HG02973 (cell line): ENCODE results near the gene CCDC33.
A peak's percentile ranks its signal among the peaks of the same experiment; 100 is the strongest.
"Not testable (repeated sequence)": the region's sequence is repeated elsewhere in the genome, so short reads cannot be mapped to it uniquely, and the experiment has no call there.

Source experiments
- ATAC-seq: cut with Tn5 transposase; IDR thresholded peaks from one replicate; pipeline ENCODE4 v1.9.1; 2021; ENCODE audit warnings: moderate library complexity; ENCODE audit not compliant: unreplicated experiment

CCDC33 gene

GRCh38 chr15:74356050-74356449 lies 119.9 kb downstream of the CCDC33 start:
- not testable (repeated sequence) for ATAC-seq

- not testable (repeated sequence) for ATAC-seq
Observed at GRCh38 chr15:74357514-74357913, 121.4 kb downstream of the CCDC33 start.

DNA sequence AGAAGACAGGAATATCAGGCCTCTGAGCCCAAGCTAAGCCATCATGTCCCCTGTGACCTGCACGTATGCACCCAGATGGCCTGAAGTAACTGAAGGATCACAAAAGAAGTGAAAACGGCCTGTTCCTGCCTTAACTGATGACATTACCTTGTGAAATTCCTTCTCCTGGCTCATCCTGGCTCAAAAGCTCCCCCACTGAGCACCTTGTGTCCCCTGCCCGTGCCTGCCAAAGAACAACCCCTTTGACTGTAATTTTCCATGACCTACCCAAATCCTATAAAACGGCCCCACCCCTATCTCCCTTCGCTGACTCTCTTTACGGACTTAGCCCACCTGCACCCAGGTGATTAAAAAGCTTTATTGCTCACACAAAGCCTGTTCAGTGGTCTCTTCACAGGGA lies 123.2 kb downstream of the CCDC33 start:
- ATAC-seq = not testable (repeated sequence)

- not testable (repeated sequence) for ATAC-seq
Observed at GRCh38 chr15:74360855-74361254, 124.7 kb downstream of the CCDC33 start.

DNA sequence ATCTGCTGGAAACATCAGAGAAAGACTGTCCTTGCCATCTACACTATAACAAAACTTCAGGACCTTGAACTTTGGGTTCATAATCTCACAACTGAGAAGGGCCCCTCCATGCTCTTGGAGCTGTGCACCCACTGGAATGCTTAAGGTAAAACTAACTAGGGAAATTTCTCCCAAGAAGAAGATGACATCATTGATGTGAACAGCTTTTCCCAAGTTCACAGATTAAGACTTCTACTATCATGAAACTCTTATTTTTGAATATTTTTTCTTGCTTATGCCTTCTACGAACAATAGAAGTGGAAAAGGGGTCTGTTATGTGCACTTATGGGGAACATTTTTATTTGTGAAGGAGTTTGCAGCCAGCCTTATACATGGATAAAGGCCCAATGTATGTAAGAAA lies 126.4 kb downstream of the CCDC33 start:
- ATAC-seq = no peak

DNA sequence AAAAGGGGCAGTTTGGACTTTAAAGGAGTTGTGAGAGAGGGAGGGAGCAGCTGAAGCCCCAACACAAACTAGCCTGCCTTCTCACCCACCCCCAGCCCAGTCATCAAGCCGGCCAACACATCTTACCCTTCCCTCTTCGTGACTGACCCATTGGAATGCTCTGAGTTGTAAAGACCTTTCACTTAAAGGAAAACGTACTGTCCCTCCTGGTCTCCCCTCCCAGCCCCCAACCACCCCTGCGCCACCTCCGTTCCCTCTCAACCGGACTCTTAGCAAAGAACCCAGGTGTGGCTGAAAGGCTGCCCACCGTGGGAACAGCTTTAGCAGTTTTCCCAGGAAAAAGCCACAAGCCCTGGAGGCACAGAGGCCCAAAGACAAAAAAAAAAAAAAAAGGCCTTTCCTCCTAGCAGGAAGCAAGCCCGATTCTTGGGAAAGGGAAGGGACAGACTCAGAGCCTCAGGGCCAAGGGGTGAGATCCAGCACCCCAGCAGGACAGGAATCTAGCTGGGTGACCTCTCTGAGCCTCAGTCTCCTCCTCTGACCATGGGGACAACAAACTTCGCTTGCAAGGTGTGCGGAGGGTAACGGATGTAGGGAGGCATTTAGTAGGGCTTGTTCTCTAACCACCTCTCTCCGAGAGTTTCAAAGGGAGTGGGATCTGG lies 128.9 kb downstream of the CCDC33 start:
- no peak for ATAC-seq

DNA sequence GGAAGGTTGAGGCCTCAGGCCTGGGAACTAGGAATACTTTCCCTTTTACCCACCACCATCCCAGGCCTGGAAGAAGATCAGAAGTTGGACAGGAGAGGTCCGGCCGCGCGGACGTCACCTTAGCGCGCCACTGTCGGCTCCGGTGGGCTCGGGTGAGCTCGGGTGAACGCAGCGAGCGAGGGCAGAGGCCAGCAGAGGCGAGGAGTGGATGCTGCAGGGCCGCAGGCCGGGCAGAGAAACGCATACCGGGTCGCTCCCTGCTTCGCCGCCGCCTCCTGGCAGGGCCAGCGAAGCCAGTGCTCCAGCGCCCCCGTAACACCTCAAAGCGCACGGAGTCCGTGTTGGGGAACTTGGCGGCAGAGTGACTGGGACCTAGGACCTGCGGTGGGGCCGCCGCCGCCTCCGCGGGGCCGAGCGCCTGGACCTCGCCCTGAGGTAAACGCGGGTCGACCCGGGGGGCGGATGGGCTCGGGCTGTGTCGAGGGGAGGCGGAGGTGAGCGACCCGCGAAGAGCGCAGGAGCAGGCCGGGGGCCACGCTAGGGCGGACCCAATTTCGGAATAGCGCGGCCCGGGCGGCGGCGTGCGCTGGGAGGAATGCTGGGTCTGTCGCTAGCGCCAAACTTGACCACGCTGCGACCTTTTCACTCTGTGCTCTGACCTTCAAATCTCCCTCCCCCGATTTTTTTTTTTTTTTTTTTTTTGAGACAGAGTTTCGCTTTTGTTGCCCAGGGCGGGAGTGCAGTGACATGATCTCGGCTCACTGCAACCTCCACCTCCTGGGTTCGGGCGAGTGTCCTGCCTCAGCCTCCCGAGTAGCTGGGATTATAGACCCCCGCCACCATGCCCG lies 129.7 kb downstream of the CCDC33 start:
- ATAC-seq = no peak

DNA sequence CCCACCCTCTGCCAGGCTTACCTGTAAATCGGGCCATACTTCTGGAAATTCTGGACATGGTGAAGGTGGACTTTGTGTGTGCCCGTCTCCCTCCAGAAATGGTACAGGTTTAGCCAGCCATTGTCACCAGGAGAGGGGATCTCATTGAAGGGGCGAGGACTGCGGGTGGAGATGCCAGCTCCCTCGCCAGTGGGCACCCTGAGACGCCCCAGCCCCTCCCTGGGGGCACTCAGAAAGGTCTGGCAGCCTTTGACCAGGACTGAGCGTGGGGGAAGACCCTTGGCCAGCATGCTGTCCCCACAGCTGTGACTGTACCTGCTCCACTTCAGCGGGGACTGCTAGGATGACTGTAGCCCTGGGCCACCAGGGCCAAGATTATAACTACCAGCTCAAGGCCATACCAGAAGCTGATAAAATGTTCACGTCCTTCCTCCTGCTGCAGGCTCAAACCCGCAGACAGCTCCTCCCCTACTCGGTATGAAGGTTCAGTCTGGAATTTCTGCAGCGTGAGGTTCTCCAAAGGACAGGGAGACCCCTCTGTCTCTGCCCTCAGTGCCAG lies 131.2 kb downstream of the CCDC33 start, which contains the start of gene CYP11A1:
Gene CYP11A1, minus strand, starts transcription at position 351 of the 559 bp plus-strand sequence. Its CDS starts 61 bp downstream, at position 290.
- no peak for ATAC-seq

DNA sequence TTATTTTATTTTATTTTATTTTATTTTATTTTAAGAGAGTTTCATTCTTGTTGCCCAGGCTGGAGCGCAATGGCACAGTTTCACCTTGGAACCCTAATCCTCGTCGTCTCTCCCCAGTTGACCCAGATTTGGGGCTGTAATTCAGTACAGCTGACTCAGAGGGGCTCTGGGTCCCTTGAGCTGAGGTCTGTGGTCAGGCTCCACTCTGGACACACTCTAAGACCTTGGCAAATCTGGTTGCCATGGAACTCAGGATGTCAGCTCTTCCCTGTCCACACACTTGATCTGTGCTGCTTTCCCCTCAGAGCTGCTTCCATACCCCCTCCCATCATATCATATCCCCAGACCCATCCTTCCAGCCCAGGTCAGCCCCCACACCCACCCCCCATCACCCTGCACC lies 132.0 kb downstream of the CCDC33 start:
- ATAC-seq = no peak

DNA sequence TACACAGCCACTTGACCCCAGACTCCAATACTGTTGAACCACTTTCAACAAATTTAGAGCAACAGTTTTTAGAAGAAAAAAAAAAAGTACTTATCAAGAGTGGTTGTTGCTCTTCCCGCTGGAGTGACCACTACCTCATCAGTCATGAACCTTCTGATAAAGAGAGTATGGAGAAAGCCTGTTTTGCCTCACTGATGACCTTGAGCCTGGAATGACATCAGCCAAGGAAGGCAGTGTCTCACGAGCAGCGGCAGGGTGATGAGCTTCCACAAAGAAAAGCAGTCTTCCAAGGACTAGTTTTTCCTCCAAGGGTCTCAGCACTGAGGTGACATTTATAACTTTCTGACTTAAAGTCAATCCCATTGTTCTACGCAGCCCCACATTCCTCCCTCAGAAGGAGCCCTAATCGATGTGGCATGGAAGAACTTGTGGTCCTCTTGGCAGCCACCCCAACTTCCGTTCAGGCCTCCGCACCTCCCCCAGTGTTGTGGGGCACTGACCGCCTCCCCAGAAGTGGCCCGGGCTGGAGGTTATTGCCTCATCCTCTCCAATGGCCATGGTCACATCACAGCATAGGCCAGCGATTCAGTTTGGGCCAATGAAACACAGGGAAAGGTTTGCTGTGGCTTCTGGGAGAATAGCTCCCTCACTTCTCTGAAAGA lies 133.1 kb downstream of the CCDC33 start:
- no peak for ATAC-seq

DNA sequence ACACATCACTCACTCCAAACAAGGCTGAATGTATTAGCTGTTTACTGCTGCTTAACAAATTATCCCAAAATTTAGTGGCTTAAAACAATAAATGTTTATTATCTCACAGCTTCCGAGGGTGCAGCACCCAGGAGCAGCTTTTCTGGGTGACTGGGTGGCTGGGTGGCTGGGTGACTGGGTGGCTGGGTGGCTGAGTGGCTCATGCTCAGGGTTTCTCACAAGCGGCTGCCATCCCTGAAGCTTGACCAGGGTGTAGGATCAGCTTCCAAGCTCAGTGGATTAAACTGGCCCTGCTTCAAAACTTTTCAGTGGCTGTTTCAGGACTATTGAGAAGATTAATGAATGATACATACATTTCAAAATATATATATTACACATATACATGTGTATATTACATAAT lies 133.6 kb downstream of the CCDC33 start:
- no peak for ATAC-seq

DNA sequence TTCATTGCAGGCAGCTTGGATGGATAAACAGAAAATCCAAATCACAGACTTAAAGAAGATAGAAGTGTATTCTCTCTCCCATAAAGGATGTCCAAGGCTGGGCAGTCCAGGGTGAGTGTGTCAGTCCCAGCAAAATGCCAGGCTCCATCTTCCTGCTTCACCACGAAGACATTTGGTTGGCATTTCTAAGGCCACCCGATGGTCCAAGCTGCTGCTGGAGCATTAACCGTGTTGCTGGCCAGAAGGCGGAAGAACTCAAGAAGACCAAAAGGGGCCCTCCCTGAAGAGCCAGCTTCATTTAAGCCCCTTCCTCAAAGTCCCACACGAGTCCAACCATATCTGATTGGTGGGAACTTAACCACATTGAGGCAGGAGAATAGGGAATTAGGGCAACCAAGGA lies 134.3 kb downstream of the CCDC33 start:
- no peak for ATAC-seq

GRCh38 chr15:74373056-74373650 lies 137.0 kb downstream of the CCDC33 start:
- no peak for ATAC-seq

DNA sequence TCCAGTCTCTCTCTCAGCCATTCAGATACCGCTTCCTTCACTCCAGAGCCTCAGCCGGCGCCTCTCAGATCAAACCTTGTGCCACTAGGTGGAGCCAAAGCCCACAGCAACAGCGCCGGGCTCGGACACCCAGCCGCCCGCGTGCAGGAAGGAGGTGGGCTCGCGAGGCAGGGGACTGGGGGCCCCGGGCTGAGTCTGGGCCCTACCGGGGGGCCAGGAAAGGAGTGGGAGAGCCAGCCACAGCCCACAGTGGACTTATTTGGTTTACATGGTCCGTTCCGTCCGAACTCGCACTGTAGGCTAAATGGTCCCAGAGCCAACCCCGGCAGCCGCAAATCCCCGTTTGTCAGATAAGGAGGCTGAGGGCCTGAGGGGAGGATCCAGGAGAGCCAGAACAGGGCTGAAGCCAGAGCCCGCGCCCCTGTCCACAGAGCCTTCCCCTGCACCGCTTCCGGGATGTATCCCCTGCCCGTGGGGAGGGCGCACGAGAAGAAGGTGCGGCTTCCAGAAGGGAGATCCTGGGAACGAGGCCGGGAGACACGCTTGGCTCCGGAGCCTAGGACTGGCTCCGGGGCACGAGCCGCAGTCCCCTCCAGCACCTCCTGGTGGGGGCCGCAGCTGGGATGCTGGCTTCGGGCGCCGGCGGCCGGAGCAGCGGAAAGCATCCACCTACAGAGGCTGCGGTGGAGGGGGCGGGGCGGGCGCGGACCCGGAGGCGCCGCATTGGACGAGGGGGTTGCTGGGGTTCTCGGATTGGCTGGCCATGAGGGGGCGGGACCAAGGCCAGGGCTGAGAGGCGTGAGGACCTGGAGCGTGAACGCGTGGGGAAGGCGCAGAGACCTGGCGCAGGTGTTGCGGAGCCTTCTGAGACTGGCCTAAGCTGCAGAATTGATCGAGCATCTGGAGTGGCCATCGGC lies 137.9 kb downstream of the CCDC33 start:
- peak; percentile 62 for ATAC-seq

DNA sequence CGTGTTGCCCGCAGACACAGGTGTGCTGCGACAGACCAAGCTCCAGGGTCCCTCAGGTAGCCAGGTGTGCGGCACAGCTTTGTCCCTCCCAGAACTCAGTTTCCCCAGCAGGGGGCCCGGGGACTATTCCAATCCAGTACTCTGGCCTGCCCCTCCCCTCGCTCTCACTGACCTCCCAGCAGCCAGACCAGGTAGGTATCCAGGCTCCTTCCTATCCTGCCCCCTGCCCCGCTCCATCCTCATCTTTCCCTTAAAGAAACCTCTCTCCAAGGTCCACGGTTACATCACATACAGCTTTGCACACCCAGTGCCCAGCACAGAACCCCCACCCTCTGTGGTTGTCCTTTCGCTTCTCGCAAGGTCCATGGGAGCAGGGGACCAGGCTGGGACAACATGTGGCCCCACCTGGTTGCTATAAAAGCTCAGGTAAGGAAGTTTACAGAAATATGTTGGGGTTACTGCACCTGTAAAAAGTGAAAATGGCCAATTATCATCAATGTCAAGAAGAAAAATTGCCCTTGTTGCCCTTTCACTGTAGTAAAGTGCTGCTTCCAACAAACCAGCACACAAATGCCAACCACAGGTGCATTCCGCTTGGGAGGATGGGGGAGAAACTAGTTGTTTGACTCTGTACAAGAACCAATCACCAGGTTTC lies 138.6 kb downstream of the CCDC33 start:
- no peak for ATAC-seq

DNA sequence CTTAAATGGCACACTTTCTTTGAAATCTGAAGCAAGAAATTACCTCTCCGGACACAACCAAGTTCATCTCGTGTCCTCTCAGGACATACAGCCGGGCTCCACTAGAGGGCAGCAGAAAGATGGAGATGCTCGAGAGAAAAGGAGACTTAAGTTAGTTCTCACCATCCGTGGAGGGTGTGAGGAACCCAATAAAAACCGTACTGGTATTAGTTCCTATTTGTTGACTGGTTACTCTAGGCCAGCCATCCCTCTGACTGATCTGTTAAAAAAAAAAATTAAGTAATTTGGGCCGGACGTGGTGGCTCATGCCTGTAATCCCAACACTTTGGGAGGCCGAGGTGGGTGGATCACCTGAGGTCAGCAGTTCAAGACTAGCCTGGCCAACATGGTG lies 139.2 kb downstream of the CCDC33 start:
- ATAC-seq = no peak

- no peak for ATAC-seq
Observed at GRCh38 chr15:74376226-74376625, 140.1 kb downstream of the CCDC33 start.

- no peak for ATAC-seq
Observed at GRCh38 chr15:74376825-74377581, 140.9 kb downstream of the CCDC33 start.
